SK-N-SH treated with all-trans-retinoic acid at 6 μM for 48 hours (cell line): Measurements from ENCODE around the gene ULBP3.

Experiments used
- BACH2 ChIP-seq: fragments of 250-450 bp; sonication (Bioruptor Pico); IDR thresholded peaks from 2 replicates; pipeline ENCODE4 v1.9.0; 2021; ENCODE audit warnings: mild to moderate bottlenecking, borderline replicate concordance
- CSDC2 ChIP-seq: fragments of 250-450 bp; sonication (Bioruptor Pico); IDR thresholded peaks from 2 replicates; pipeline ENCODE4 v1.5.0; 2020; ENCODE audit warnings: mild to moderate bottlenecking, moderate library complexity
- ESRRG ChIP-seq: fragments of 250-450 bp; sonication (Bioruptor Pico); IDR thresholded peaks from 2 replicates; pipeline ENCODE4 v1.6.1; 2021; ENCODE audit warnings: mild to moderate bottlenecking
- ISL1 ChIP-seq: fragments of 250-450 bp; sonication (Bioruptor Pico); IDR thresholded peaks from 2 replicates; pipeline ENCODE4 v2.1.2; 2022; ENCODE audit warnings: mild to moderate bottlenecking, moderate library complexity
- RARB ChIP-seq: fragments of 250-450 bp; sonication (Bioruptor Pico); IDR thresholded peaks from 2 replicates; pipeline ENCODE4 v1.8.0; 2021; ENCODE audit warnings: mild to moderate bottlenecking, moderate library complexity
- TOX ChIP-seq: fragments of 250-450 bp; sonication (Bioruptor Pico); IDR thresholded peaks from 2 replicates; pipeline ENCODE4 v1.8.0; 2021; ENCODE audit warnings: mild to moderate bottlenecking, moderate library complexity, borderline replicate concordance
- ZC3H10 ChIP-seq: fragments of 250-450 bp; sonication (Bioruptor Pico); IDR thresholded peaks from 2 replicates; pipeline ENCODE4 v1.5.1; 2021; ENCODE audit warnings: mild to moderate bottlenecking, moderate library complexity
- ZFP3 ChIP-seq: fragments of 250-450 bp; sonication (Bioruptor Pico); IDR thresholded peaks from 2 replicates; pipeline ENCODE4 v1.5.0; 2020; ENCODE audit warnings: mild to moderate bottlenecking, moderate library complexity
- ZFP30 ChIP-seq: fragments of 450-650 bp; formaldehyde crosslinking; IDR thresholded peaks from 2 replicates; pipeline ENCODE4 v1.5.0; 2022; ENCODE audit warnings: mild to moderate bottlenecking, moderate library complexity
- ZNF8 ChIP-seq: fragments of 450-650 bp; formaldehyde crosslinking; IDR thresholded peaks from 2 replicates; pipeline ENCODE4 v1.5.0; 2020; ENCODE audit warnings: mild to moderate bottlenecking, moderate library complexity
- TF ChIP-seq, protein P1 (sequence below): fragments of 250-450 bp; sonication (Bioruptor Pico); IDR thresholded peaks from 2 replicates; pipeline ENCODE4 v1.8.0; 2020; ENCODE audit warnings: mild to moderate bottlenecking, moderate library complexity, borderline replicate concordance
- TF ChIP-seq, protein P2 (sequence below): fragments of 250-450 bp; sonication (Bioruptor Pico); IDR thresholded peaks from 2 replicates; pipeline ENCODE4 v1.5.1; 2020; ENCODE audit warnings: low read depth, mild to moderate bottlenecking, moderate library complexity
- TF ChIP-seq, protein P3 (sequence below): fragments of 250-450 bp; sonication (Bioruptor Pico); IDR thresholded peaks from 2 replicates; pipeline ENCODE4 v1.5.1; 2021; ENCODE audit warnings: mild to moderate bottlenecking, moderate library complexity

DNA sequence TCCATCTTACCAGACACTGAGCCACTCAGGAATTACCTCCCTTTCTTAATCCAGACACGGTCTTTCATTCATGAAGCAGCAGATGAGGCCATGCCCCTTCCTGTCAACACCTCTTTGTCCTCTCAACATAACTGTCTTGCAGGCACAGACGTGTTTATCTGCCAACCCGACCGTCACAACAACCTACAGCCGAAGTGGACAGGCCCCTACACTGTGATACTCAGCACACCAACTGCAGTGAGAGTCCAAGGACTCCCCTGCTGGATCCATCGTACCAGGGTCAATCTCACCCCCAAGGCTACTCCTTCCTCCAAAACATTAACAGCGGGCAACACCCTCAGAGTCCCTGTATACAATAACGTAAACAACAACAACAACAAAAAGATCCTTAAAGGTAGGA, 30.6 kb upstream of the ULBP3 start:
- TF ChIP-seq, protein P1, sequence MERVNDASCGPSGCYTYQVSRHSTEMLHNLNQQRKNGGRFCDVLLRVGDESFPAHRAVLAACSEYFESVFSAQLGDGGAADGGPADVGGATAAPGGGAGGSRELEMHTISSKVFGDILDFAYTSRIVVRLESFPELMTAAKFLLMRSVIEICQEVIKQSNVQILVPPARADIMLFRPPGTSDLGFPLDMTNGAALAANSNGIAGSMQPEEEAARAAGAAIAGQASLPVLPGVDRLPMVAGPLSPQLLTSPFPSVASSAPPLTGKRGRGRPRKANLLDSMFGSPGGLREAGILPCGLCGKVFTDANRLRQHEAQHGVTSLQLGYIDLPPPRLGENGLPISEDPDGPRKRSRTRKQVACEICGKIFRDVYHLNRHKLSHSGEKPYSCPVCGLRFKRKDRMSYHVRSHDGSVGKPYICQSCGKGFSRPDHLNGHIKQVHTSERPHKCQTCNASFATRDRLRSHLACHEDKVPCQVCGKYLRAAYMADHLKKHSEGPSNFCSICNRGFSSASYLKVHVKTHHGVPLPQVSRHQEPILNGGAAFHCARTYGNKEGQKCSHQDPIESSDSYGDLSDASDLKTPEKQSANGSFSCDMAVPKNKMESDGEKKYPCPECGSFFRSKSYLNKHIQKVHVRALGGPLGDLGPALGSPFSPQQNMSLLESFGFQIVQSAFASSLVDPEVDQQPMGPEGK, result no peak
- TF ChIP-seq ESRRG (CRISPR knock-in tag), result no peak
- TF ChIP-seq TOX (CRISPR knock-in tag), result no peak
- TF ChIP-seq ISL1, result no peak
- TF ChIP-seq ZFP3 (CRISPR knock-in tag), result no peak
- TF ChIP-seq BACH2, result no peak
- TF ChIP-seq, protein P2, sequence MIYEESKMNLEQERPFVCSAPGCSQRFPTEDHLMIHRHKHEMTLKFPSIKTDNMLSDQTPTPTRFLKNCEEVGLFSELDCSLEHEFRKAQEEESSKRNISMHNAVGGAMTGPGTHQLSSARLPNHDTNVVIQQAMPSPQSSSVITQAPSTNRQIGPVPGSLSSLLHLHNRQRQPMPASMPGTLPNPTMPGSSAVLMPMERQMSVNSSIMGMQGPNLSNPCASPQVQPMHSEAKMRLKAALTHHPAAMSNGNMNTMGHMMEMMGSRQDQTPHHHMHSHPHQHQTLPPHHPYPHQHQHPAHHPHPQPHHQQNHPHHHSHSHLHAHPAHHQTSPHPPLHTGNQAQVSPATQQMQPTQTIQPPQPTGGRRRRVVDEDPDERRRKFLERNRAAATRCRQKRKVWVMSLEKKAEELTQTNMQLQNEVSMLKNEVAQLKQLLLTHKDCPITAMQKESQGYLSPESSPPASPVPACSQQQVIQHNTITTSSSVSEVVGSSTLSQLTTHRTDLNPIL, result no peak
- no peak for TF ChIP-seq ZNF8 (CRISPR knock-in tag)
- no peak for TF ChIP-seq ZFP30 (CRISPR knock-in tag)
- no peak for TF ChIP-seq ZC3H10
- TF ChIP-seq RARB, result no peak
- no peak for TF ChIP-seq CSDC2 (CRISPR knock-in tag)
- TF ChIP-seq, protein P3, sequence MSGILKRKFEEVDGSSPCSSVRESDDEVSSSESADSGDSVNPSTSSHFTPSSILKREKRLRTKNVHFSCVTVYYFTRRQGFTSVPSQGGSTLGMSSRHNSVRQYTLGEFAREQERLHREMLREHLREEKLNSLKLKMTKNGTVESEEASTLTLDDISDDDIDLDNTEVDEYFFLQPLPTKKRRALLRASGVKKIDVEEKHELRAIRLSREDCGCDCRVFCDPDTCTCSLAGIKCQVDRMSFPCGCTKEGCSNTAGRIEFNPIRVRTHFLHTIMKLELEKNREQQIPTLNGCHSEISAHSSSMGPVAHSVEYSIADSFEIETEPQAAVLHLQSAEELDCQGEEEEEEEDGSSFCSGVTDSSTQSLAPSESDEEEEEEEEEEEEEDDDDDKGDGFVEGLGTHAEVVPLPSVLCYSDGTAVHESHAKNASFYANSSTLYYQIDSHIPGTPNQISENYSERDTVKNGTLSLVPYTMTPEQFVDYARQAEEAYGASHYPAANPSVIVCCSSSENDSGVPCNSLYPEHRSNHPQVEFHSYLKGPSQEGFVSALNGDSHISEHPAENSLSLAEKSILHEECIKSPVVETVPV, result no peak
